GM12865 (cell line): ENCODE results near the gene ACP7.

Source experiments
- DNase-seq: peaks from one replicate; pipeline ENCODE4 v3.0.0; 2010; ENCODE audit warnings: low read depth
- H3K4me3 ChIP-seq: 2 replicates; pipeline ENCODE4 v1.5.1; 2011; ENCODE audit warnings: mild to moderate bottlenecking, low read depth, low read length, control low read depth
- CTCF ChIP-seq: IDR thresholded peaks from 2 replicates; pipeline ENCODE4 v1.5.1; 2011; ENCODE audit warnings: low read length, control low read depth, low read depth, inconsistent platforms; ENCODE audit not compliant: insufficient read depth; ENCODE audit errors: missing control alignments

The ACP7 gene

GRCh38 chr19:39148939-39149529 lies 64.9 kb downstream of the ACP7 start:
- no peak overlapping the region for H3K4me3 ChIP-seq
- no peak for DNase-seq
- no peak for TF ChIP-seq CTCF

GRCh38 chr19:39150235-39150634 lies 66.1 kb downstream of the ACP7 start:
- H3K4me3 ChIP-seq: no peak overlapping the region
- no peak for DNase-seq
- TF ChIP-seq CTCF: no peak

- TF ChIP-seq CTCF: no peak
- H3K4me3 ChIP-seq: no peak overlapping the region
- no peak for DNase-seq
Measured at GRCh38 chr19:39150807-39151600, 66.8 kb downstream of the ACP7 start.

GRCh38 chr19:39152066-39152465 lies 67.9 kb downstream of the ACP7 start:
- no peak for TF ChIP-seq CTCF
- no peak overlapping the region for H3K4me3 ChIP-seq
- no peak for DNase-seq

- TF ChIP-seq CTCF: no peak
- no peak overlapping the region for H3K4me3 ChIP-seq
Measured at GRCh38 chr19:39154100-39154628, 70.0 kb downstream of the ACP7 start.

GRCh38 chr19:39154629-39155100 lies 70.5 kb downstream of the ACP7 start:
- no peak for DNase-seq
- no peak overlapping the region for H3K4me3 ChIP-seq
- TF ChIP-seq CTCF: no peak

More at GRCh38 chr19:39154100-39154628, 70.0 kb downstream of the ACP7 start:
- DNase-seq: no peak
